ENCODE data around the gene GNB1L.

GNB1L gene

DNA sequence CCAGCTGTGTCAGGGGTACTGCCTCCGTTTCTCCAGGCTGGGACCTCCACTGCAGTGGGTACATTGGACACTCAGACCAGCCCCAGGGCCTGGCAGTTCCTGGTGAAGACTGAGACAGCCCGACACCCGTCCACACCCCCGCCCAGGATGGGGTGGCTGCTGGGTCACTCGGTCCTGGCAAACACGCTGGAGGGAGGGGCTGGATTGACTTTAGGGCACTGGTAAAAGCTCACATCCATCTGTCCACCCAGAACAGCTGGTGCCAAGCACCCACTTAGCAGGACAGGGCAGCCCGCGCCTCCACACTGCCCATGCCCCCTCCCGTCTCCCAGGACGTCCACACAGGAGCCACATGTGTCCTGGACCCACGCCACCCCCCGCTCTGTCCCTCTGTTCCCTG is 104.8 kb downstream of the GNB1L start:
- TF ChIP-seq, protein P1, sequence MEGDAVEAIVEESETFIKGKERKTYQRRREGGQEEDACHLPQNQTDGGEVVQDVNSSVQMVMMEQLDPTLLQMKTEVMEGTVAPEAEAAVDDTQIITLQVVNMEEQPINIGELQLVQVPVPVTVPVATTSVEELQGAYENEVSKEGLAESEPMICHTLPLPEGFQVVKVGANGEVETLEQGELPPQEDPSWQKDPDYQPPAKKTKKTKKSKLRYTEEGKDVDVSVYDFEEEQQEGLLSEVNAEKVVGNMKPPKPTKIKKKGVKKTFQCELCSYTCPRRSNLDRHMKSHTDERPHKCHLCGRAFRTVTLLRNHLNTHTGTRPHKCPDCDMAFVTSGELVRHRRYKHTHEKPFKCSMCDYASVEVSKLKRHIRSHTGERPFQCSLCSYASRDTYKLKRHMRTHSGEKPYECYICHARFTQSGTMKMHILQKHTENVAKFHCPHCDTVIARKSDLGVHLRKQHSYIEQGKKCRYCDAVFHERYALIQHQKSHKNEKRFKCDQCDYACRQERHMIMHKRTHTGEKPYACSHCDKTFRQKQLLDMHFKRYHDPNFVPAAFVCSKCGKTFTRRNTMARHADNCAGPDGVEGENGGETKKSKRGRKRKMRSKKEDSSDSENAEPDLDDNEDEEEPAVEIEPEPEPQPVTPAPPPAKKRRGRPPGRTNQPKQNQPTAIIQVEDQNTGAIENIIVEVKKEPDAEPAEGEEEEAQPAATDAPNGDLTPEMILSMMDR (IDR thresholded peaks at IDR 0.05; ENCODE audit: low read depth, low read length): no peak
- no peak for DNase-seq (ENCODE audit: extremely low read depth, low read depth)

DNA sequence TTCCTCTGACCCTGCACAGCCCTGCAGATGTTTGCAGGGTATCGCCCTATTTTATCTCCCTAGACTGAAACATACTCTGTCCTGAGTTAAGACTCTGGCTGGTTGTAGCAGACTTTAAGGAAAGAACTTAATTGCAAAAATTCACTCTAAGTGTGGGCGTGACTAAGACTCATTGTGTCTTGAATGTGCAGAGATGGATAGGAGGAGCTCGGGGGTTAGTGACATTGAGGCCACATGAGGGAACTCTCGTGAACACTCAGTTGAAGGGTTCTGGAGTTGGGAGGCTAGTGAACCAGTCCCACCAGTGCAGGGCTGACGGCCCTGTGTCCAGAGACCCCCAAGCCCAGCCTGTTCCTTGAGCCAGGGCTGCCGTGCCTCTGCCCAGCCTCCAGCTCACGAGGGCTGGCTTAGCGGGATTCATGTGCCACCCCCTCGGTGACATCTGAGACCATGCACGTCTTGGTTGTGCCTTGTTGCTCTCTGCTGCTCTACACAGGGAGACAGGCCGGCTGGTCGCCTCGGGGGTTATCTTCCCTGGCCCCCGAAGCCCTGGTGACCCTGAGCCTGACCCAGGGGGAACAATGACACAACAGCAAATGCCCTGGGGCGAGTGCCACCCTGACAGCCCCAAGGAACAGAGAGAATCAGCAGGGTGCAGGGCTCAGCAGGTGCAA is 105.5 kb downstream of the GNB1L start:
- DNase-seq (ENCODE audit: extremely low read depth, low read depth): no peak
- TF ChIP-seq, protein P1 (IDR thresholded peaks at IDR 0.05; ENCODE audit: low read depth, low read length): no peak

DNA sequence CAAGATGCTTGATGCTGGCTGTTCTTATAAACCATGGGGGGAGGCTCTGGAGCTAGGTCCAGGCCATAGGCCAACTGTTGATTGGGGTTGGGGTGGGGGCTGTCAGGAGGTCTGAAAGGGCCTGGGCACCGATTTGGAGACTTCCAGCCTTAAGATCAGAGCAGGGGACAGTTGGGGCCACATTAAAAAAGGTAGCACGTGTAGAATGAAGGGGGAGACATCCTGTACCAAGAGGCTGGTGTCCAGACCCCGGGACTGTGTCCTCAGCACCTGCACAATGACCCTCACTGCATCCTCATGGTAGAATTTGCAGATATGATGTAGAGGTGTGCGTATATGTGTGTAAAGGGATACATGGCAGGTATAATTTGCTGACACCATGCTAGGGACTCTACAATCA is 106.5 kb downstream of the GNB1L start:
- no peak for DNase-seq (ENCODE audit: extremely low read depth, low read depth)
- TF ChIP-seq, protein P1 (IDR thresholded peaks at IDR 0.05; ENCODE audit: low read depth, low read length): no peak

DNA sequence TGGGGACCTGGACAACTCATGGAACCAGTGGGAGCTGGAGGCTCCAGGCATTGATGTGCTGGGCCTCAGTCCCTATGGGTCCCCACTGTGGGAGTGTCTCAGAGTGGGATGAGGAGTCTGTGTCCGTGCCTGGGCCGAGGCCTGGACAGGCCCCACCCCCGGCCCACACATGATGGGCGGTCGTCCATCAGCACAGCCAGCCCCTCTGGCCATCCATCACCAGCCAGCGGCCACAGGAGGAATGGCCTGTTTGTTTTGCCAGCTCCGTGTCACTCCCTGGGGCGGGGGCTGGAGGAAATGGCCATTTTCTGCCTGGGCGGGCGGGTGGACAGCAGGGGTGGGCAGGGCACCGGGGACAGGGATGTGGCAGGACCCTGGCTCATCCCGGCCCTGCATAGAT is 107.1 kb downstream of the GNB1L start:
- no peak for DNase-seq (ENCODE audit: extremely low read depth, low read depth)
- TF ChIP-seq, protein P1 (IDR thresholded peaks at IDR 0.05; ENCODE audit: low read depth, low read length): no peak

DNA sequence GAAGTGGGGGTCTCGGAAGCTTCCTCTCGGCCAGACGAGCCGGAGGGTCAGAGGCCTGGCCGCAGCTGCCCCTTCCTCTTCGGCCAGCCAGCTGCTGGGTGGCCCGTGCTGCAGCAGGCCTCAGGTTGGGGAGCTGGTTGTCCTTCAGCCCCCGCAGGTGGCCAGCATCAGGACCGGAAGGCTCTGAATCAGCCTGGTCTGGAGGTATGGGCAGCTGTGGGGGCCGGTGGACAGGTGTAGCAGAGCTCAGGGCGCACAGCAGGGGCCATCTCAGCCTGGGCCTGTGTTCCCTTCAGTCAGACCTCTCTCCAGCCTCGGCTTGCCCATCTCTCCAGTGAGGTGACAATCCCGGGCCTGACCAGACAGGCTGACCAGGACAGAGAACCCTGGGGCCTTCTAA is 107.9 kb downstream of the GNB1L start:
- DNase-seq (ENCODE audit: extremely low read depth, low read depth): no peak
- TF ChIP-seq, protein P1 (IDR thresholded peaks at IDR 0.05; ENCODE audit: low read depth, low read length): no peak

DNA sequence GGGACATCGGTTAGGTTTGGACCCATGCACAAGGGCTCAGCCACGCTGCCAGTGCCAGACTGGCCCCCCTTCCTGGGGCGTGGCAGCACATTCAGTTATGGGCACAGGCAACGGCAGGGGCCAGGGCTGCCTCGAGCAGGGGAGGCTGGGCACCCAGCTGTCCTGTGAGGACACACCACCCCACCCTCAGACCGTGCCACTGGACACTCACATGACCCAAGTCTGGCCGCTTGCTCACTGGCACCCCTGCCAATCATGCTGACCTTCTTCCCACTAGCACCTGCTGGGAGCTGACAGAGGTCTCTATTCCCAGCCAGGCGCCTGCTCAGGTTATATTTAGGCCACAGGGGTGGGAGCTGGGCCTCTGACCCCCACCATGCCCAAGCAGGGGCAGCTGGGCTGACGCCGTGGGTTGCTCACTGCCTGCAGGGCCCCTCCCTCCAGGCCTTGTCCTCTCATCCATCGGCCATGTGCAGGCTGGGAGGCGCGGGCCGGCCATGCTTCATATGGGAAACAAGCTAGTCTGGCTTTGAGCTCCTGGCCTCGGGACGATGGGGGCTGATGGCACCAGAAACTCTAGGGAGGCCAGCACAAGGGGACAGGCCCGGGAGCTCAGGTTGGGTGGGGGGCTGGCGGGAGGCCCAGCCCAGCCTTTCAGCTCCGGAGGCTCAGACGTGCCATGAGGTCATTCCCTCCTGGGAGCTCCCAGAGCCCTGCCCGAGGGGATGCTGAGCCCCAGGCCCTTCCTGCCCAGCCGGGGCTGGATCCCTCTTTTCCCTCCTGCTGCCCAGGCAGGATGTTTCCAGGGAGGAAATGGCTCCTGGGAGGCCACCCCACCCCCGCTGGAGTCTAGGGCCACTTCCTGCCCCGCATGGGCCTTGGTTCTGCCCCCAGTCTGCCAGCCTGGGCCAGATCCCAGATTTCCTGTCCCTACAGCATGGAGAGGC is 109.2 kb downstream of the GNB1L start:
- TF ChIP-seq, protein P1 (IDR thresholded peaks at IDR 0.05; ENCODE audit: low read depth, low read length): no peak
- no peak for DNase-seq (ENCODE audit: extremely low read depth, low read depth)

All from AG09319 (cell line).